Measurements from ENCODE around the gene IMMP2L. TPM values are rescaled to one million over a fixed set of nuclear protein-coding genes. Genes with fewer than 3 reads are reported as not detected.

The IMMP2L gene
- total RNA-seq, 2 experiments from 2014 or later: 17.4 to 30.2 TPM

DNA sequence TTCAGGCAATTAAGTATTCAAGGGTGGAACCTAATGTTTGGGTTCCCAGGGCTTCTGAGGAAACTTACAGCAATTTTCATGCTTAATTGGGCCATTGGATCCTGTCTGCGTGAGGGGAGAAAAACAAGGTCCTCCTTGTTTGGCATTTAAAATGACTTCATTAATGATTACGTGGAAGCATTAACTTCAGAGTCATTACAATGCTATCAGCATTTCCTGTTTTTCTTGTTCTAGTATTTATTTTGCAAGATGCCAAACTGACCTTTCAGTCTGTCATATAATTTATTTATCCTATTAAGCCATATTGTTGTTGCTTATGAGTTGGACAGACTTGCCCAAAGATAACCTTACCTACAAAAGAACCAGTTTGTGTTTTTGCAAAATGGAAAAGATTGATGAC, 795.4 kb downstream of the IMMP2L start:
- Mint-ChIP-seq H3K27me3 (no peaks in the 10 kb centered on the region), H3K27ac (no peak overlapping the region), H3K36me3 (ENCODE audit: low read depth) (no peaks in the 10 kb centered on the region), H3K9me3 (no peaks in the 10 kb centered on the region), H3K4me1 (ENCODE audit: low read depth) (peaks cover under 1% of the 10 kb centered on the region), H3K4me3 (no peak overlapping the region)
- CTCF ChIA-PET: no interaction called here
- POLR2A ChIA-PET: no interaction called here
- intact Hi-C loops (cut with micrococcal nuclease): no loop called here
- DNase-seq (no peak), ATAC-seq (no peak)
- TF ChIP-seq CTCF (IDR thresholded peaks at IDR 0.05): no peak

- no peaks in the 10 kb centered on the region for H3K27me3 Mint-ChIP-seq
- no peak for DNase-seq
- intact Hi-C loops (cut with micrococcal nuclease): no loop called here
- CTCF ChIA-PET: no interaction called here
- no peaks in the 10 kb centered on the region for H3K4me1 Mint-ChIP-seq (ENCODE audit: low read depth)
- no peaks in the 10 kb centered on the region for H3K9me3 Mint-ChIP-seq
- no peak overlapping the region for H3K4me3 Mint-ChIP-seq
- no peak for ATAC-seq
- POLR2A ChIA-PET: no interaction called here
- no peak for TF ChIP-seq CTCF (IDR thresholded peaks at IDR 0.05)
- H3K27ac Mint-ChIP-seq: no peak overlapping the region
- H3K36me3 Mint-ChIP-seq (ENCODE audit: low read depth): no peaks in the 10 kb centered on the region
Measured at GRCh38 chr7:110764852-110765251, 797.4 kb downstream of the IMMP2L start.

DNA sequence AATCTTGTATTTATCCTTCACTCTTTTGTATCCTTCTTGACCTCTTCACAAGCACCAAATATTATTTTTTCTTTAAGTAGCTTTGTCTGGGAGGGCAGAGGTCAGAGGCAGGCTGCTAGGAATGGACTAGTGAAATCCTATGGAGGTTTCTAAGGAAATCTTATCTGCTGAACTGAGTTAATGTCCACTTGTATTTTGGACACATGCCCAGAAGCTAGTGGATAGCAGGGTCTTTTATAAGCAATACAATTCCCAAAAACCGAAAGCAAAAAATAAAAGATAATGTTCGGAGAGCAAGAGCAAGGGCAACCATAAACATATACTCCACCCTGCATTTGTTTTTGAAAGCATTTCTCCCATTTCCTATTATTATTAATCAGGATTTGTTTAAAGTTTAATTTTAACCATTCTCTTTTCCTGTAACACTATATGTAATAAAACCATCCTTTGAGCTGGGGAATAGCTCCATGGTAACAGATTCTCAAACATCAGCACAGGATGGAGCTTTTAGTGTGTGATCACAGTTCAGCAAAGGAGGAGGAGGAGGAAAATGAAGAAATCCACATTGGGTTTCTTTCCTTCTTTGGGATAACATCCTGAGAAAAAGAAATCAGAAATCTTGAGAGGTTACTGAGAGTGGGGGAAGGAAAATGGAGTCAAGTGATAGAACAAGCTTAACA, 799.6 kb downstream of the IMMP2L start:
- Mint-ChIP-seq H3K36me3 (ENCODE audit: low read depth) (no peaks in the 10 kb centered on the region), H3K9me3 (no peaks in the 10 kb centered on the region), H3K4me1 (ENCODE audit: low read depth) (no peaks in the 10 kb centered on the region), H3K4me3 (no peak overlapping the region), H3K27ac (no peak overlapping the region), H3K27me3 (no peaks in the 10 kb centered on the region)
- POLR2A ChIA-PET: no interaction called here
- CTCF ChIA-PET: interaction anchor here (1.3 to 1.7 kb wide), 2 partner anchors 10 to 15 kb away, joined by 3 to 5 read pairs; no protein-coding TSS in a partner anchor
- intact Hi-C loops (cut with micrococcal nuclease): no loop called here
- DNase-seq (no peak), ATAC-seq (no peak)
- TF ChIP-seq CTCF (IDR thresholded peaks at IDR 0.05): no peak

DNA sequence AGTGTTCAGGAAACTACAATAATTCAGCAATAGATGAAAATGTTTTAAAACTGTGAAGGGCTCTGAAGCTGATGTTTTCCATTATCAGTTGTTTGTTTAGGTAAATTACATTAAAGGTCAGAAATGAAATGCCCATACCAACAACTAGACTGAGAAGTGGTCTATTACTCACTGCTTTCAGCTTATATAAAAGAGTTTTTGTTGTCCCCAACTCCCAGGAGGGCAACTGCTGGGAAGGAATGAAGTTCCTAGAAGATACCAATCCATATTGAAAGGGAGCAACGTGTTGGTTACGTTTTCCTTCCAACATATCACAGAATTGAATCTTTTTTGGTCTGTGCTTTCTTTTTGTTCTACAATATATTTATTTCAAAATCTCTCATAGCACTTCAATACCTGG, 802.0 kb downstream of the IMMP2L start:
- H3K36me3 Mint-ChIP-seq (ENCODE audit: low read depth): no peaks in the 10 kb centered on the region
- intact Hi-C loops (cut with micrococcal nuclease): no loop called here
- H3K4me3 Mint-ChIP-seq: no peak overlapping the region
- POLR2A ChIA-PET: no interaction called here
- H3K9me3 Mint-ChIP-seq: no peaks in the 10 kb centered on the region
- DNase-seq (no peak), ATAC-seq (no peak)
- TF ChIP-seq CTCF (IDR thresholded peaks at IDR 0.05): no peak
- no peaks in the 10 kb centered on the region for H3K27me3 Mint-ChIP-seq
- CTCF ChIA-PET: no interaction called here
- H3K4me1 Mint-ChIP-seq (ENCODE audit: low read depth): no peaks in the 10 kb centered on the region
- no peak overlapping the region for H3K27ac Mint-ChIP-seq

GRCh38 chr7:110759069-110759468, 803.2 kb downstream of the IMMP2L start:
- POLR2A ChIA-PET: no interaction called here
- H3K36me3 Mint-ChIP-seq (ENCODE audit: low read depth): no peaks in the 10 kb centered on the region
- DNase-seq: no peak
- H3K27ac Mint-ChIP-seq: no peak overlapping the region
- intact Hi-C loops (cut with micrococcal nuclease): no loop called here
- no peak for TF ChIP-seq CTCF (IDR thresholded peaks at IDR 0.05)
- H3K4me3 Mint-ChIP-seq: no peak overlapping the region
- ATAC-seq: no peak
- CTCF ChIA-PET: interaction anchor here (1.3 kb wide), 1 partner anchor 44 kb away, joined by 3 read pairs; no protein-coding TSS in a partner anchor
- no peaks in the 10 kb centered on the region for H3K4me1 Mint-ChIP-seq (ENCODE audit: low read depth)
- H3K9me3 Mint-ChIP-seq: no peaks in the 10 kb centered on the region
- no peaks in the 10 kb centered on the region for H3K27me3 Mint-ChIP-seq

Data from activated CD8-positive, alpha-beta T cell treated with anti-CD3 and anti-CD28 coated beads for 36 hours (primary cell).